ENCODE data around the gene FNDC3B. TPM values are rescaled to one million over a fixed set of nuclear protein-coding genes. Genes with fewer than 3 reads are reported as not detected.
A peak's percentile ranks its signal among the peaks of the same experiment; 100 is the strongest.
"Not testable (repeated sequence)": the region's sequence is repeated elsewhere in the genome, so short reads cannot be mapped to it uniquely, and the experiment has no call there.

Gene FNDC3B
- 64.4 TPM for total RNA-seq
- long read RNA-seq, full-length matches to known transcripts: 5 of 24 reads
- long read RNA-seq, partial matches to known transcripts: 13 of 24 reads
- long read RNA-seq, other reads (novel, unspliced or antisense): 6 of 24 reads

- peak; percentile 88 for ATAC-seq
- peak; percentile 94 for DNase-seq
- intact Hi-C loops (cut with micrococcal nuclease): loop anchor here (10.0 kb wide), 2 partner anchors 55 to 305 kb away; no protein-coding TSS in a partner anchor
These were observed at the start of gene FNDC3B for GRCh38 chr3:172039436-172040077. TSS of gene FNDC3B (plus strand) at chr3:172039578. CDS start at chr3:172112480, 72,902 bp downstream.

GRCh38 chr3:171990239-171990638, 49.1 kb upstream of the FNDC3B start:
- ATAC-seq; DNase-seq; intact Hi-C loops (cut with micrococcal nuclease): not testable (repeated sequence)

GRCh38 chr3:171991166-171991565, 48.2 kb upstream of the FNDC3B start:
- DNase-seq: no peak
- intact Hi-C loops (cut with micrococcal nuclease): no loop called here
- no peak for ATAC-seq

GRCh38 chr3:171994646-171995428, 44.5 kb upstream of the FNDC3B start:
- ATAC-seq: no peak

GRCh38 chr3:171995486-171995885, 43.9 kb upstream of the FNDC3B start:
- ATAC-seq: no peak
- no peak for DNase-seq
- intact Hi-C loops (cut with micrococcal nuclease): no loop called here

More at GRCh38 chr3:171994646-171995428, 44.5 kb upstream of the FNDC3B start:
- intact Hi-C loops (cut with micrococcal nuclease): no loop called here
- DNase-seq: no peak

- intact Hi-C loops (cut with micrococcal nuclease): no loop called here
- DNase-seq (no peak), ATAC-seq (no peak)
These were observed 43.1 kb upstream of the FNDC3B start for GRCh38 chr3:171996178-171996817.

GRCh38 chr3:171998731-171999130, 40.6 kb upstream of the FNDC3B start:
- ATAC-seq; intact Hi-C loops (cut with micrococcal nuclease); DNase-seq: not testable (repeated sequence)

GRCh38 chr3:172001616-172002015, 37.8 kb upstream of the FNDC3B start:
- DNase-seq; intact Hi-C loops (cut with micrococcal nuclease); ATAC-seq: not testable (repeated sequence)

- intact Hi-C loops (cut with micrococcal nuclease): no loop called here
- no peak for ATAC-seq
- DNase-seq: no peak
These were observed 36.8 kb upstream of the FNDC3B start for GRCh38 chr3:172002512-172003078.

GRCh38 chr3:172003146-172003545, 36.2 kb upstream of the FNDC3B start:
- intact Hi-C loops (cut with micrococcal nuclease): no loop called here
- ATAC-seq (no peak), DNase-seq (no peak)

GRCh38 chr3:172007065-172007370, 32.4 kb upstream of the FNDC3B start:
- ATAC-seq: no peak
- intact Hi-C loops (cut with micrococcal nuclease): no loop called here
- DNase-seq: no peak

GRCh38 chr3:172009803-172010202, 29.6 kb upstream of the FNDC3B start:
- intact Hi-C loops (cut with micrococcal nuclease): no loop called here

GRCh38 chr3:172012775-172013174, 26.6 kb upstream of the FNDC3B start:
- ATAC-seq (no peak), DNase-seq (no peak)
- intact Hi-C loops (cut with micrococcal nuclease): no loop called here

More at GRCh38 chr3:172009803-172010202, 29.6 kb upstream of the FNDC3B start:
- DNase-seq: no peak
- ATAC-seq: no peak

GRCh38 chr3:172014145-172014544, 25.2 kb upstream of the FNDC3B start:
- DNase-seq (no peak), ATAC-seq (peak; percentile 46)
- intact Hi-C loops (cut with micrococcal nuclease): no loop called here

GRCh38 chr3:172018364-172018763, 21.0 kb upstream of the FNDC3B start:
- ATAC-seq (no peak), DNase-seq (no peak)
- intact Hi-C loops (cut with micrococcal nuclease): no loop called here

- ATAC-seq: no peak
- intact Hi-C loops (cut with micrococcal nuclease): no loop called here
- DNase-seq: no peak
These were observed 18.6 kb upstream of the FNDC3B start for GRCh38 chr3:172020763-172021162.

GRCh38 chr3:172021164-172021563, 18.2 kb upstream of the FNDC3B start:
- ATAC-seq: peak; percentile 91
- DNase-seq: no peak
- intact Hi-C loops (cut with micrococcal nuclease): no loop called here

GRCh38 chr3:172021859-172022258, 17.5 kb upstream of the FNDC3B start:
- intact Hi-C loops (cut with micrococcal nuclease): no loop called here
- DNase-seq (no peak), ATAC-seq (no peak)

GRCh38 chr3:172023915-172024314, 15.5 kb upstream of the FNDC3B start:
- ATAC-seq: no peak
- intact Hi-C loops (cut with micrococcal nuclease): no loop called here
- DNase-seq: no peak

GRCh38 chr3:172024679-172025078, 14.7 kb upstream of the FNDC3B start:
- intact Hi-C loops (cut with micrococcal nuclease): no loop called here
- no peak for ATAC-seq
- no peak for DNase-seq

Data from left ventricle myocardium superior (tissue), 1 donor.